ENCODE data around the gene ZNF367. TPM values are rescaled to one million over a fixed set of nuclear protein-coding genes. Genes with fewer than 3 reads are reported as not detected.

ZNF367 gene
- total and polyA plus RNA-seq, 9 of the 15 experiments (the other 6 are each of a cell fraction or from before 2014, with no cell fraction given) = 2.7 to 14.4 (median 10.0) TPM

GRCh38 chr9:96449845-96450612 is 31.9 kb upstream of the ZNF367 start, which contains the start of gene HABP4 (continued):
- peak; percentile 31; the same call in 1 of the 2 replicates for TF ChIP-seq NFIC (IDR thresholded peaks at IDR 0.05)
- TF ChIP-seq ATF7 (IDR thresholded peaks at IDR 0.05) = peak; percentile 68; the same call in 1 of the 2 replicates
- no peak for TF ChIP-seq ATF1 (CRISPR knock-in tag; IDR thresholded peaks at IDR 0.05)
- peak; percentile 93 for TF ChIP-seq ATF1 (tag; IDR thresholded peaks at IDR 0.05)
- TF ChIP-seq ZC3H4 (CRISPR knock-in tag; IDR thresholded peaks at IDR 0.05; ENCODE audit: borderline replicate concordance) = no peak
- peak; percentile 62 for TF ChIP-seq SP2 (IDR thresholded peaks at IDR 0.05; ENCODE audit: extremely low read depth, low read depth, low read length, poor library complexity, severe bottlenecking)
- TF ChIP-seq CREB1 (IDR thresholded peaks at IDR 0.05) = peak; percentile 83
- peak; percentile 74 for TF ChIP-seq CREB1 (CRISPR knock-in tag; IDR thresholded peaks at IDR 0.05)
- TF ChIP-seq, protein P1, sequence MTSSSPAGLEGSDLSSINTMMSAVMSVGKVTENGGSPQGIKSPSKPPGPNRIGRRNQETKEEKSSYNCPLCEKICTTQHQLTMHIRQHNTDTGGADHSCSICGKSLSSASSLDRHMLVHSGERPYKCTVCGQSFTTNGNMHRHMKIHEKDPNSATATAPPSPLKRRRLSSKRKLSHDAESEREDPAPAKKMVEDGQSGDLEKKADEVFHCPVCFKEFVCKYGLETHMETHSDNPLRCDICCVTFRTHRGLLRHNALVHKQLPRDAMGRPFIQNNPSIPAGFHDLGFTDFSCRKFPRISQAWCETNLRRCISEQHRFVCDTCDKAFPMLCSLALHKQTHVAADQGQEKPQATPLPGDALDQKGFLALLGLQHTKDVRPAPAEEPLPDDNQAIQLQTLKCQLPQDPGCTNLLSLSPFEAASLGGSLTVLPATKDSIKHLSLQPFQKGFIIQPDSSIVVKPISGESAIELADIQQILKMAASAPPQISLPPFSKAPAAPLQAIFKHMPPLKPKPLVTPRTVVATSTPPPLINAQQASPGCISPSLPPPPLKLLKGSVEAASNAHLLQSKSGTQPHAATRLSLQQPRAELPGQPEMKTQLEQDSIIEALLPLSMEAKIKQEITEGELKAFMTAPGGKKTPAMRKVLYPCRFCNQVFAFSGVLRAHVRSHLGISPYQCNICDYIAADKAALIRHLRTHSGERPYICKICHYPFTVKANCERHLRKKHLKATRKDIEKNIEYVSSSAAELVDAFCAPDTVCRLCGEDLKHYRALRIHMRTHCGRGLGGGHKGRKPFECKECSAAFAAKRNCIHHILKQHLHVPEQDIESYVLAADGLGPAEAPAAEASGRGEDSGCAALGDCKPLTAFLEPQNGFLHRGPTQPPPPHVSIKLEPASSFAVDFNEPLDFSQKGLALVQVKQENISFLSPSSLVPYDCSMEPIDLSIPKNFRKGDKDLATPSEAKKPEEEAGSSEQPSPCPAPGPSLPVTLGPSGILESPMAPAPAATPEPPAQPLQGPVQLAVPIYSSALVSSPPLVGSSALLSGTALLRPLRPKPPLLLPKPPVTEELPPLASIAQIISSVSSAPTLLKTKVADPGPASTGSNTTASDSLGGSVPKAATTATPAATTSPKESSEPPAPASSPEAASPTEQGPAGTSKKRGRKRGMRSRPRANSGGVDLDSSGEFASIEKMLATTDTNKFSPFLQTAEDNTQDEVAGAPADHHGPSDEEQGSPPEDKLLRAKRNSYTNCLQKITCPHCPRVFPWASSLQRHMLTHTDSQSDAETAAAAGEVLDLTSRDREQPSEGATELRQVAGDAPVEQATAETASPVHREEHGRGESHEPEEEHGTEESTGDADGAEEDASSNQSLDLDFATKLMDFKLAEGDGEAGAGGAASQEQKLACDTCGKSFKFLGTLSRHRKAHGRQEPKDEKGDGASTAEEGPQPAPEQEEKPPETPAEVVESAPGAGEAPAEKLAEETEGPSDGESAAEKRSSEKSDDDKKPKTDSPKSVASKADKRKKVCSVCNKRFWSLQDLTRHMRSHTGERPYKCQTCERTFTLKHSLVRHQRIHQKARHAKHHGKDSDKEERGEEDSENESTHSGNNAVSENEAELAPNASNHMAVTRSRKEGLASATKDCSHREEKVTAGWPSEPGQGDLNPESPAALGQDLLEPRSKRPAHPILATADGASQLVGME (CRISPR knock-in tag; IDR thresholded peaks at IDR 0.05) = peak; percentile 67; the same call in 1 of the 2 replicates
- peak; percentile 47 for TF ChIP-seq RBFOX2 (IDR thresholded peaks at IDR 0.05; ENCODE audit: low read depth, low read length)
- no peak for TF ChIP-seq ARID1B (IDR thresholded peaks at IDR 0.05)
- TF ChIP-seq, protein P2, sequence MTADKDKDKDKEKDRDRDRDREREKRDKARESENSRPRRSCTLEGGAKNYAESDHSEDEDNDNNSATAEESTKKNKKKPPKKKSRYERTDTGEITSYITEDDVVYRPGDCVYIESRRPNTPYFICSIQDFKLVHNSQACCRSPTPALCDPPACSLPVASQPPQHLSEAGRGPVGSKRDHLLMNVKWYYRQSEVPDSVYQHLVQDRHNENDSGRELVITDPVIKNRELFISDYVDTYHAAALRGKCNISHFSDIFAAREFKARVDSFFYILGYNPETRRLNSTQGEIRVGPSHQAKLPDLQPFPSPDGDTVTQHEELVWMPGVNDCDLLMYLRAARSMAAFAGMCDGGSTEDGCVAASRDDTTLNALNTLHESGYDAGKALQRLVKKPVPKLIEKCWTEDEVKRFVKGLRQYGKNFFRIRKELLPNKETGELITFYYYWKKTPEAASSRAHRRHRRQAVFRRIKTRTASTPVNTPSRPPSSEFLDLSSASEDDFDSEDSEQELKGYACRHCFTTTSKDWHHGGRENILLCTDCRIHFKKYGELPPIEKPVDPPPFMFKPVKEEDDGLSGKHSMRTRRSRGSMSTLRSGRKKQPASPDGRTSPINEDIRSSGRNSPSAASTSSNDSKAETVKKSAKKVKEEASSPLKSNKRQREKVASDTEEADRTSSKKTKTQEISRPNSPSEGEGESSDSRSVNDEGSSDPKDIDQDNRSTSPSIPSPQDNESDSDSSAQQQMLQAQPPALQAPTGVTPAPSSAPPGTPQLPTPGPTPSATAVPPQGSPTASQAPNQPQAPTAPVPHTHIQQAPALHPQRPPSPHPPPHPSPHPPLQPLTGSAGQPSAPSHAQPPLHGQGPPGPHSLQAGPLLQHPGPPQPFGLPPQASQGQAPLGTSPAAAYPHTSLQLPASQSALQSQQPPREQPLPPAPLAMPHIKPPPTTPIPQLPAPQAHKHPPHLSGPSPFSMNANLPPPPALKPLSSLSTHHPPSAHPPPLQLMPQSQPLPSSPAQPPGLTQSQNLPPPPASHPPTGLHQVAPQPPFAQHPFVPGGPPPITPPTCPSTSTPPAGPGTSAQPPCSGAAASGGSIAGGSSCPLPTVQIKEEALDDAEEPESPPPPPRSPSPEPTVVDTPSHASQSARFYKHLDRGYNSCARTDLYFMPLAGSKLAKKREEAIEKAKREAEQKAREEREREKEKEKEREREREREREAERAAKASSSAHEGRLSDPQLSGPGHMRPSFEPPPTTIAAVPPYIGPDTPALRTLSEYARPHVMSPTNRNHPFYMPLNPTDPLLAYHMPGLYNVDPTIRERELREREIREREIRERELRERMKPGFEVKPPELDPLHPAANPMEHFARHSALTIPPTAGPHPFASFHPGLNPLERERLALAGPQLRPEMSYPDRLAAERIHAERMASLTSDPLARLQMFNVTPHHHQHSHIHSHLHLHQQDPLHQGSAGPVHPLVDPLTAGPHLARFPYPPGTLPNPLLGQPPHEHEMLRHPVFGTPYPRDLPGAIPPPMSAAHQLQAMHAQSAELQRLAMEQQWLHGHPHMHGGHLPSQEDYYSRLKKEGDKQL (CRISPR knock-in tag; IDR thresholded peaks at IDR 0.05; ENCODE audit: borderline replicate concordance) = 0 out of 2 replicates have a peak, but pooled peaks have one; percentile 22
- peak; percentile 69 for TF ChIP-seq SIN3B (IDR thresholded peaks at IDR 0.05; ENCODE audit: low read depth)
- peak; percentile 27; the same call in 1 of the 2 replicates for TF ChIP-seq NCOA6 (IDR thresholded peaks at IDR 0.05)

All from K562 (cell line).